ENCODE measurements around the gene KCNJ9. TPM values are rescaled to one million over a fixed set of nuclear protein-coding genes. Genes with fewer than 3 reads are reported as not detected.

The KCNJ9 gene
- total and polyA plus RNA-seq, 2 donors (not counting 1 experiment from before 2014, with no cell fraction given) = not detected

GRCh38 chr1:160105155-160105554, 23.8 kb downstream of the KCNJ9 start:
- no peak for ATAC-seq (ENCODE audit: low read depth)
- no peak overlapping the region for H3K4me2 ChIP-seq (replicated peaks; ENCODE audit: low read depth, low read length, poor library complexity, severe bottlenecking)

GRCh38 chr1:160107512-160107911, 26.2 kb downstream of the KCNJ9 start:
- H3K4me3 Mint-ChIP-seq = no peak overlapping the region

More at GRCh38 chr1:160105155-160105554, 23.8 kb downstream of the KCNJ9 start:
- Mint-ChIP-seq H3K4me1 (peaks cover 17% of the 10 kb centered on the region), H3K27ac (no peak overlapping the region), H3K4me3 (no peak overlapping the region), H3K27me3 (peaks cover 5% of the 10 kb centered on the region), H3K9me3 (ENCODE audit: insufficient read depth) (no peaks in the 10 kb centered on the region)
- Histone ChIP-seq H3K36me3 (replicated peaks in 1 of 2; ENCODE audit: control extremely low read depth in 1 of 2, control insufficient read depth in 1 of 2, extremely low read depth in 1 of 2, insufficient read depth in 2 of 2, low read length in 1 of 2) (no peaks in the 10 kb centered on the region), H2AFZ (ENCODE audit: insufficient read depth, low read depth, low read length, poor library complexity, severe bottlenecking) (no peak overlapping the region), H3K9ac (ENCODE audit: low read length) (no peak overlapping the region), H3K79me2 (ENCODE audit: control insufficient read depth, insufficient read depth, low read length) (no peaks in the 10 kb centered on the region), H3K27me3 (replicated peaks in 1 of 4; ENCODE audit: control extremely low read depth in 1 of 4, control insufficient read depth in 3 of 4, insufficient read depth in 4 of 4, low read length in 3 of 4) (peaks cover 0 to 3% (median 0%) of the 10 kb centered on the region in 4 experiments), H3K4me3 (ENCODE audit: control extremely low read depth in 1 of 5, extremely low read depth in 1 of 5, insufficient read depth in 1 of 5, low read depth in 2 of 5, low read length in 4 of 5) (no peak overlapping the region), H3K9me3 (ENCODE audit: control extremely low read depth in 1 of 3, control insufficient read depth in 2 of 3, insufficient read depth in 1 of 3, low read length in 2 of 3) (no peaks in the 10 kb centered on the region), H4K20me1 (ENCODE audit: control insufficient read depth, insufficient read depth, low read length, poor library complexity, severe bottlenecking) (no peaks in the 10 kb centered on the region), H3K27ac (ENCODE audit: low read length in 2 of 2) (no peak overlapping the region), H3K4me1 (ENCODE audit: control insufficient read depth in 2 of 2, insufficient read depth in 2 of 2, low read length in 2 of 2) (peaks cover 7 to 12% of the 10 kb centered on the region in 2 donors)
- CTCF ChIA-PET = interaction anchor here (0.9 to 7.2 kb wide), 9 partner anchors 19 to 271 kb away, joined by 3 to 131 read pairs (median 5); no protein-coding TSS in a partner anchor
- no peak for TF ChIP-seq CTCF (IDR thresholded peaks at IDR 0.05)
- TF ChIP-seq EZH2 (IDR thresholded peaks at IDR 0.05; ENCODE audit: borderline replicate concordance, insufficient read depth, low read depth, low read length, poor library complexity, severe bottlenecking) = no peak
- WGBS (ENCODE audit: insufficient coverage) = 93% methylated on average over 4 of the region's 5 CpGs
- POLR2A ChIA-PET = no interaction called here
- no peak for DNase-seq
- intact Hi-C loops (cut with micrococcal nuclease) = no loop called here

More at GRCh38 chr1:160107512-160107911, 26.2 kb downstream of the KCNJ9 start:
- H3K9me3 Mint-ChIP-seq (ENCODE audit: insufficient read depth) = no peaks in the 10 kb centered on the region
- TF ChIP-seq CTCF (IDR thresholded peaks at IDR 0.05) (no peak), EZH2 (IDR thresholded peaks at IDR 0.05; ENCODE audit: borderline replicate concordance, insufficient read depth, low read depth, low read length, poor library complexity, severe bottlenecking) (no peak)
- H3K9me3 ChIP-seq (ENCODE audit: control extremely low read depth in 1 of 3, control insufficient read depth in 2 of 3, insufficient read depth in 1 of 3, low read length in 2 of 3) = no peaks in the 10 kb centered on the region
- ATAC-seq (ENCODE audit: low read depth) (no peak), DNase-seq (no peak)
- CTCF ChIA-PET = interaction anchor here (0.7 to 3.4 kb wide), 5 partner anchors 21 to 269 kb away, joined by 4 to 15 read pairs (median 6); no protein-coding TSS in a partner anchor
- H3K36me3 ChIP-seq (replicated peaks in 1 of 2; ENCODE audit: control extremely low read depth in 1 of 2, control insufficient read depth in 1 of 2, extremely low read depth in 1 of 2, insufficient read depth in 2 of 2, low read length in 1 of 2) = no peaks in the 10 kb centered on the region
- no peak overlapping the region for H2AFZ ChIP-seq (ENCODE audit: insufficient read depth, low read depth, low read length, poor library complexity, severe bottlenecking)
- no peak overlapping the region for H3K27ac Mint-ChIP-seq
- H3K9ac ChIP-seq (ENCODE audit: low read length) = no peak overlapping the region
- no peak overlapping the region for H3K27ac ChIP-seq (ENCODE audit: low read length in 2 of 2)
- 83% methylated on average over 1 of the region's 1 CpG for WGBS (ENCODE audit: insufficient coverage)
- H3K79me2 ChIP-seq (ENCODE audit: control insufficient read depth, insufficient read depth, low read length) = no peaks in the 10 kb centered on the region
- POLR2A ChIA-PET = no interaction called here
- intact Hi-C loops (cut with micrococcal nuclease) = no loop called here
- no peak overlapping the region for H3K4me3 ChIP-seq (ENCODE audit: control extremely low read depth in 1 of 5, extremely low read depth in 1 of 5, insufficient read depth in 1 of 5, low read depth in 2 of 5, low read length in 4 of 5)
- H4K20me1 ChIP-seq (ENCODE audit: control insufficient read depth, insufficient read depth, low read length, poor library complexity, severe bottlenecking) = no peaks in the 10 kb centered on the region
- peaks cover 5% of the 10 kb centered on the region for H3K27me3 Mint-ChIP-seq
- peaks cover 2% of the 10 kb centered on the region for H3K4me1 Mint-ChIP-seq
- H3K4me2 ChIP-seq (replicated peaks; ENCODE audit: low read depth, low read length, poor library complexity, severe bottlenecking) = no peak overlapping the region
- H3K4me1 ChIP-seq (ENCODE audit: control insufficient read depth in 2 of 2, insufficient read depth in 2 of 2, low read length in 2 of 2) = no peaks in the 10 kb centered on the region
- H3K27me3 ChIP-seq (replicated peaks in 1 of 4; ENCODE audit: control extremely low read depth in 1 of 4, control insufficient read depth in 3 of 4, insufficient read depth in 4 of 4, low read length in 3 of 4) = peaks cover 0 to 3% (median 0%) of the 10 kb centered on the region in 4 experiments
